CD14-positive monocyte (primary cell): ENCODE data around the gene CYP2J2. TPM values are rescaled to one million over a fixed set of nuclear protein-coding genes. Genes with fewer than 3 reads are reported as not detected.
"Not testable (repeated sequence)": the region's sequence is repeated elsewhere in the genome, so short reads cannot be mapped to it uniquely, and the experiment has no call there.

Experiments
- DNase-seq, 3 donors: peaks; one replicate each; pipeline ENCODE4 v3.0.0-alpha.2; 2011 to 2022
- H2AFZ ChIP-seq: 2 replicates; pipeline ENCODE4 v1.6.0; 2012; ENCODE audit warnings: mild to moderate bottlenecking, low read depth, low read length, inconsistent platforms; ENCODE audit not compliant: insufficient read depth, poor library complexity, severe bottlenecking
- H3K27ac ChIP-seq, 2 donors: 1 replicate in 1 of 2; 2 replicates in 1 of 2; pipeline ENCODE4 v1.5.1; 2012 to 2013; ENCODE audit warnings: low read length in 2 of 2, control low read depth in 1 of 2, inconsistent platforms in 1 of 2, low read depth in 1 of 2, mild to moderate bottlenecking in 1 of 2
- H3K27me3 ChIP-seq, 2 donors: one replicate each; pipeline versions ENCODE4 v1.6.0 to v1.6.1; 2011 to 2013; ENCODE audit warnings: low read length in 2 of 2; ENCODE audit not compliant: control insufficient read depth in 2 of 2, insufficient read depth in 2 of 2
- H3K36me3 ChIP-seq, 2 donors: replicated peaks in 1 of 2; 1 replicate in 1 of 2; 2 replicates in 1 of 2; pipeline versions ENCODE4 v1.5.1 to v1.6.1; 2012 to 2013; ENCODE audit warnings: low read length in 2 of 2, control low read depth in 1 of 2, inconsistent platforms in 1 of 2, mild to moderate bottlenecking in 1 of 2; ENCODE audit not compliant: insufficient read depth in 2 of 2, control insufficient read depth in 1 of 2
- H3K4me1 ChIP-seq, 2 donors: 1 replicate in 1 of 2; 2 replicates in 1 of 2; pipeline versions ENCODE4 v1.5.1 to v1.6.1; 2012 to 2013; ENCODE audit warnings: low read length in 2 of 2, control low read depth in 1 of 2, inconsistent platforms in 1 of 2, mild to moderate bottlenecking in 1 of 2, moderate library complexity in 1 of 2; ENCODE audit not compliant: insufficient read depth in 2 of 2, control insufficient read depth in 1 of 2
- H3K4me2 ChIP-seq: replicated peaks from 2 replicates; pipeline ENCODE3; 2012; ENCODE audit warnings: low read length, moderate library complexity, mild to moderate bottlenecking; ENCODE audit not compliant: poor library complexity, severe bottlenecking; ENCODE audit errors: extremely low read depth
- H3K4me3 ChIP-seq, 3 experiments: fragments of 200-600 bp in 1 of 3; sonication (generic) in 1 of 3; replicated peaks in 1 of 3; 1 replicate in 2 of 3; 2 replicates in 1 of 3; pipeline ENCODE4 v1.5.1; 2011 to 2013; ENCODE audit warnings: low read length in 3 of 3, mild to moderate bottlenecking in 3 of 3, control low read depth in 2 of 3, low read depth in 2 of 3, inconsistent platforms in 1 of 3, moderate library complexity in 1 of 3
- H3K79me2 ChIP-seq: 2 replicates; pipeline ENCODE4 v1.6.0; 2012; ENCODE audit warnings: mild to moderate bottlenecking, control low read depth, inconsistent platforms, low read length, moderate library complexity; ENCODE audit not compliant: insufficient read depth
- H3K9ac ChIP-seq: 2 replicates; pipeline ENCODE4 v1.6.0; 2017; ENCODE audit warnings: low read length, mild to moderate bottlenecking; ENCODE audit not compliant: insufficient read depth, poor library complexity, severe bottlenecking
- H3K9me3 ChIP-seq, 2 donors: replicated peaks in 1 of 2; 1 replicate in 1 of 2; 2 replicates in 1 of 2; pipeline versions ENCODE4 v1.5.1 to v1.6.1; 2012 to 2013; ENCODE audit warnings: low read length in 2 of 2, control low read depth in 1 of 2; ENCODE audit not compliant: control insufficient read depth in 1 of 2, insufficient read depth in 1 of 2
- H4K20me1 ChIP-seq: 2 replicates; pipeline ENCODE4 v1.6.0; 2012; ENCODE audit warnings: mild to moderate bottlenecking, low read length, control low read depth, moderate library complexity; ENCODE audit not compliant: insufficient read depth
- H3K27ac Mint-ChIP-seq, 7 donors: one replicate each; pipeline ENCODE4 v1.8.0; 2020; ENCODE audit warnings: mild to moderate bottlenecking in 7 of 7, mixed read lengths in 7 of 7, moderate library complexity in 6 of 7, inconsistent platforms in 2 of 7
- H3K27me3 Mint-ChIP-seq, 3 donors: one replicate each; pipeline ENCODE4 v1.8.0; 2021 to 2022; ENCODE audit warnings: low read depth in 3 of 3, mild to moderate bottlenecking in 3 of 3, mixed read lengths in 3 of 3, moderate library complexity in 3 of 3, inconsistent platforms in 1 of 3
- H3K36me3 Mint-ChIP-seq, 2 donors: one replicate each; pipeline ENCODE4 v1.8.0; 2020; ENCODE audit warnings: mixed read lengths in 2 of 2, inconsistent platforms in 1 of 2, mild to moderate bottlenecking in 1 of 2
- H3K4me1 Mint-ChIP-seq: one replicate; pipeline ENCODE4 v1.8.0; 2020; ENCODE audit warnings: mild to moderate bottlenecking, mixed read lengths
- H3K4me3 Mint-ChIP-seq, 2 donors: one replicate each; pipeline ENCODE4 v1.8.0; 2020; ENCODE audit warnings: mild to moderate bottlenecking in 2 of 2, mixed read lengths in 2 of 2, moderate library complexity in 1 of 2
- H3K9me3 Mint-ChIP-seq, 7 donors: one replicate each; pipeline ENCODE4 v1.8.0; 2020 to 2022; ENCODE audit warnings: mixed read lengths in 7 of 7, mild to moderate bottlenecking in 6 of 7, moderate library complexity in 6 of 7, inconsistent platforms in 2 of 7
- WGBS: methylation state at CpG from one replicate; pipeline ENCODE4 v1.1.5; 2013; ENCODE audit warnings: missing lambda C conversion rate; ENCODE audit not compliant: insufficient coverage; 5-methylcytosine and 5-hydroxymethylcytosine counted together
- intact Hi-C, 2 donors: fragments of 100-400 bp; cut with micrococcal nuclease; formaldehyde crosslinking; loops; one replicate each; pipeline versions ENCODE4 v1.15.0 to v1.15.1; 2023
- polyA plus RNA-seq, 3 donors: library from polyadenylated mRNA; depleted of rRNA in 1 of 3; unstranded in 2 of 3; stranded (reverse) in 1 of 3; fragments of 300-500 nt in 2 of 3; fragments of >200 nt in 1 of 3; fragmentation: Illumina TruSeq in 2 of 3; gene quantifications; 1 replicate in 2 of 3; 2 replicates in 1 of 3; pipeline ENCODE4 v1.2.3, GENCODE V29; 2012 to 2021
- TF ChIP-seq, protein P1 (sequence below): fragments of 200-600 bp; IDR thresholded peaks from one replicate; pipeline ENCODE4 v1.8.0; 2022; ENCODE audit warnings: antibody characterized with exemption, mild to moderate bottlenecking

The CYP2J2 gene
- polyA plus RNA-seq, 3 donors = not detected

GRCh38 chr1:59968746-59969145 lies 42.2 kb upstream of the CYP2J2 start:
- H3K79me2 ChIP-seq, H3K4me2 ChIP-seq, H3K27me3 ChIP-seq, H4K20me1 ChIP-seq, H3K27me3 Mint-ChIP-seq, H3K27ac ChIP-seq, H3K9me3 Mint-ChIP-seq, H3K9me3 ChIP-seq, H3K9ac ChIP-seq, H3K4me1 ChIP-seq, intact Hi-C loops, H3K27ac Mint-ChIP-seq, H3K36me3 Mint-ChIP-seq, H3K4me3 ChIP-seq, H2AFZ ChIP-seq, H3K36me3 ChIP-seq, H3K4me1 Mint-ChIP-seq, DNase-seq, H3K4me3 Mint-ChIP-seq: not testable (repeated sequence)
- WGBS = 86% methylated on average over 10 of the region's 17 CpGs

DNA sequence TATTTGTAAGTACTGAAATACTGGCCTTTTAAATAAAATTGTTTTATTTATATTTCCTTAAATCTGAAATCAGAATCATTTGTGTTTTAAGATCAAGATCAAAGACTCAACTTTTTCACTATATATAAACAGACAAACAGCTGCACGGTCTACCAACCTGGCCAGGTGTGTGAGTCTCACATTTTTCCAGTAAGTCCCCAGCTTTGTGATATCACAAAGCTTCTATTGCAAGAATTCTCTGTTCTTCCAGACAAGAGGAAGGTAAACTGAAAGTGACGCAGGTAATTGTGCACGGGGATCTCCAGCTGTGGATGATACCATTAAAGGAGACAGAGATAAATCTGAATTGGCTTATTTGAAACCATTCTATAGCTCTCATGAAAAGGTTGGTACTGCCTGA lies 41.2 kb upstream of the CYP2J2 start:
- H3K27me3 ChIP-seq = no peaks in the 10 kb centered on the region
- intact Hi-C loops = no loop called here
- no peak overlapping the region for H3K9ac ChIP-seq
- Mint-ChIP-seq H3K27ac (no peak overlapping the region), H3K4me1 (peaks cover 6% of the 10 kb centered on the region), H3K9me3 (peaks cover 0 to 3% (median 0%) of the 10 kb centered on the region in 7 donors), H3K27me3 (peaks cover 0 to 2% (median 2%) of the 10 kb centered on the region in 3 donors), H3K36me3 (no peaks in the 10 kb centered on the region), H3K4me3 (no peak overlapping the region)
- H2AFZ ChIP-seq = no peak overlapping the region
- no peaks in the 10 kb centered on the region for H3K79me2 ChIP-seq
- no peak for DNase-seq
- H3K36me3 ChIP-seq = no peaks in the 10 kb centered on the region
- no peak overlapping the region for H3K4me2 ChIP-seq
- TF ChIP-seq, protein P1, sequence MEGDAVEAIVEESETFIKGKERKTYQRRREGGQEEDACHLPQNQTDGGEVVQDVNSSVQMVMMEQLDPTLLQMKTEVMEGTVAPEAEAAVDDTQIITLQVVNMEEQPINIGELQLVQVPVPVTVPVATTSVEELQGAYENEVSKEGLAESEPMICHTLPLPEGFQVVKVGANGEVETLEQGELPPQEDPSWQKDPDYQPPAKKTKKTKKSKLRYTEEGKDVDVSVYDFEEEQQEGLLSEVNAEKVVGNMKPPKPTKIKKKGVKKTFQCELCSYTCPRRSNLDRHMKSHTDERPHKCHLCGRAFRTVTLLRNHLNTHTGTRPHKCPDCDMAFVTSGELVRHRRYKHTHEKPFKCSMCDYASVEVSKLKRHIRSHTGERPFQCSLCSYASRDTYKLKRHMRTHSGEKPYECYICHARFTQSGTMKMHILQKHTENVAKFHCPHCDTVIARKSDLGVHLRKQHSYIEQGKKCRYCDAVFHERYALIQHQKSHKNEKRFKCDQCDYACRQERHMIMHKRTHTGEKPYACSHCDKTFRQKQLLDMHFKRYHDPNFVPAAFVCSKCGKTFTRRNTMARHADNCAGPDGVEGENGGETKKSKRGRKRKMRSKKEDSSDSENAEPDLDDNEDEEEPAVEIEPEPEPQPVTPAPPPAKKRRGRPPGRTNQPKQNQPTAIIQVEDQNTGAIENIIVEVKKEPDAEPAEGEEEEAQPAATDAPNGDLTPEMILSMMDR = no peak
- no peak overlapping the region for H3K4me3 ChIP-seq
- 80% methylated on average over 1 of the region's 3 CpGs for WGBS
- H3K4me1 ChIP-seq = peaks cover 0 to 5% of the 10 kb centered on the region in 2 donors
- no peaks in the 10 kb centered on the region for H3K9me3 ChIP-seq
- H4K20me1 ChIP-seq = no peaks in the 10 kb centered on the region
- H3K27ac ChIP-seq = no peak overlapping the region
